Measurements from ENCODE around the gene IDH2. TPM values are rescaled to one million over a fixed set of nuclear protein-coding genes. Genes with fewer than 3 reads are reported as not detected.

IDH2 gene
- total RNA-seq, 4 donors from 2014 or later = 68.6 to 126 (median 76.7) TPM

- Histone ChIP-seq H3K9me3 (no peaks in the 10 kb centered on the region), H3K27ac (no peak overlapping the region), H3K4me3 (no peak overlapping the region), H3K27me3 (no peaks in the 10 kb centered on the region), H3K36me3 (no peaks in the 10 kb centered on the region), H3K4me1 (peaks cover 31% of the 10 kb centered on the region)
- TF ChIP-seq CTCF (IDR thresholded peaks at IDR 0.05) = no peak
- TF ChIP-seq POLR2A (IDR thresholded peaks at IDR 0.05) = no peak
- no peak for TF ChIP-seq EP300 (IDR thresholded peaks at IDR 0.05)
- no peak for TF ChIP-seq POLR2AphosphoS5 (IDR thresholded peaks at IDR 0.05)
- no peak for DNase-seq (ENCODE audit: low spot score in 2 of 2)
- WGBS = 85% methylated on average over 4 of the region's 7 CpGs
Measured at GRCh38 chr15:90056529-90056928, 45.7 kb downstream of the IDH2 start.

- WGBS = 68% methylated on average over 7 of the region's 7 CpGs
- DNase-seq (ENCODE audit: low spot score in 2 of 2) = no peak
- TF ChIP-seq POLR2AphosphoS5 (IDR thresholded peaks at IDR 0.05) = no peak
Measured at GRCh38 chr15:90055182-90055581, 47.1 kb downstream of the IDH2 start.

GRCh38 chr15:90054618-90055097 lies 47.6 kb downstream of the IDH2 start:
- Histone ChIP-seq H3K4me1 (peaks cover 22% of the 10 kb centered on the region), H3K27me3 (no peaks in the 10 kb centered on the region), H3K36me3 (no peaks in the 10 kb centered on the region), H3K9me3 (no peaks in the 10 kb centered on the region), H3K27ac (no peak overlapping the region), H3K4me3 (no peak overlapping the region)
- 70% methylated on average over 7 of the region's 7 CpGs for WGBS
- TF ChIP-seq EP300 (IDR thresholded peaks at IDR 0.05) (no peak), POLR2AphosphoS5 (IDR thresholded peaks at IDR 0.05) (no peak), POLR2A (IDR thresholded peaks at IDR 0.05) (no peak), CTCF (IDR thresholded peaks at IDR 0.05) (no peak)
- no peak for DNase-seq (ENCODE audit: low spot score in 2 of 2)

More at GRCh38 chr15:90055182-90055581, 47.1 kb downstream of the IDH2 start:
- no peaks in the 10 kb centered on the region for H3K36me3 ChIP-seq
- no peaks in the 10 kb centered on the region for H3K9me3 ChIP-seq
- no peak overlapping the region for H3K27ac ChIP-seq
- H3K4me3 ChIP-seq = no peak overlapping the region
- no peaks in the 10 kb centered on the region for H3K27me3 ChIP-seq
- peaks cover 24% of the 10 kb centered on the region for H3K4me1 ChIP-seq

- H3K27ac ChIP-seq = no peak overlapping the region
- H3K4me3 ChIP-seq = no peak overlapping the region
- H3K4me1 ChIP-seq = peaks cover 16% of the 10 kb centered on the region
- WGBS = 83% methylated on average over 14 of the region's 14 CpGs
- no peaks in the 10 kb centered on the region for H3K9me3 ChIP-seq
- TF ChIP-seq POLR2AphosphoS5 (IDR thresholded peaks at IDR 0.05) = no peak
- no peak for TF ChIP-seq CTCF (IDR thresholded peaks at IDR 0.05)
- no peak for TF ChIP-seq EP300 (IDR thresholded peaks at IDR 0.05)
- no peak for TF ChIP-seq POLR2A (IDR thresholded peaks at IDR 0.05)
- no peaks in the 10 kb centered on the region for H3K27me3 ChIP-seq
- DNase-seq (ENCODE audit: low spot score in 2 of 2) = no peak
- H3K36me3 ChIP-seq = no peaks in the 10 kb centered on the region
Measured at GRCh38 chr15:90053685-90054466, 48.4 kb downstream of the IDH2 start.

- Histone ChIP-seq H3K4me1 (peaks cover 28% of the 10 kb centered on the region), H3K27ac (no peak overlapping the region), H3K9me3 (no peaks in the 10 kb centered on the region), H3K27me3 (no peaks in the 10 kb centered on the region), H3K4me3 (no peak overlapping the region), H3K36me3 (no peaks in the 10 kb centered on the region)
- WGBS = 79% methylated on average over 5 of the region's 5 CpGs
- no peak for DNase-seq (ENCODE audit: low spot score in 2 of 2)
- TF ChIP-seq CTCF (IDR thresholded peaks at IDR 0.05) = no peak
- no peak for TF ChIP-seq POLR2A (IDR thresholded peaks at IDR 0.05)
- TF ChIP-seq POLR2AphosphoS5 (IDR thresholded peaks at IDR 0.05) = no peak
- TF ChIP-seq EP300 (IDR thresholded peaks at IDR 0.05) = no peak
Measured at GRCh38 chr15:90051874-90052273, 50.4 kb downstream of the IDH2 start.
